Neural progenitor cell (in vitro differentiated cells): ENCODE measurements around the gene C2orf76. TPM values are rescaled to one million over a fixed set of nuclear protein-coding genes. Genes with fewer than 3 reads are reported as not detected.

ENCODE experiments used
- DNase-seq: peaks from one replicate; pipeline ENCODE4 v3.0.0-alpha.2; 2016; ENCODE audit warnings: low spot score
- H2AFZ ChIP-seq: fragments of 200-600 bp; sonication (generic); replicated peaks from 2 replicates; pipeline ENCODE4 v1.6.1; 2016; ENCODE audit warnings: antibody characterized with exemption
- H3F3A ChIP-seq: fragments of 200-600 bp; sonication (generic); 2 replicates; pipeline ENCODE4 v1.6.1; 2016; ENCODE audit warnings: antibody characterized with exemption, low read depth
- H3K27ac ChIP-seq: fragments of 200-600 bp; sonication (generic); 2 replicates; pipeline ENCODE4 v1.5.1; 2016; ENCODE audit warnings: mild to moderate bottlenecking
- H3K27me3 ChIP-seq: fragments of 200-600 bp; sonication (generic); 2 replicates; pipeline ENCODE4 v1.6.1; 2016; ENCODE audit warnings: mild to moderate bottlenecking, moderate library complexity
- H3K36me3 ChIP-seq: fragments of 200-600 bp; sonication (generic); 2 replicates; pipeline ENCODE4 v1.5.1; 2016
- H3K4me1 ChIP-seq: fragments of 200-600 bp; sonication (generic); 2 replicates; pipeline ENCODE4 v1.6.1; 2016; ENCODE audit warnings: mixed run types
- H3K4me2 ChIP-seq: fragments of 200-600 bp; sonication (generic); 2 replicates; pipeline ENCODE4 v1.6.1; 2016
- H3K4me3 ChIP-seq: fragments of 200-600 bp; sonication (generic); 2 replicates; pipeline ENCODE4 v1.5.1; 2016
- H3K79me2 ChIP-seq: fragments of 200-600 bp; sonication (generic); 2 replicates; pipeline ENCODE4 v1.6.1; 2016; ENCODE audit warnings: low read depth
- H3K9ac ChIP-seq: fragments of 200-600 bp; sonication (generic); 2 replicates; pipeline ENCODE4 v1.6.1; 2016
- H3K9me3 ChIP-seq: fragments of 200-600 bp; sonication (generic); 2 replicates; pipeline ENCODE4 v1.5.1; 2016; ENCODE audit warnings: low read depth
- H4K20me1 ChIP-seq: fragments of 200-600 bp; sonication (generic); 2 replicates; pipeline ENCODE4 v1.6.1; 2016; ENCODE audit warnings: low read depth
- H3K27ac Mint-ChIP-seq: 3 replicates; pipeline ENCODE4 v1.8.0; 2021; ENCODE audit warnings: mixed read lengths
- H3K27me3 Mint-ChIP-seq: 2 replicates; pipeline ENCODE4 v1.8.0; 2022; ENCODE audit warnings: low read depth, mild to moderate bottlenecking, inconsistent platforms, moderate library complexity, mixed read lengths; ENCODE audit not compliant: insufficient read depth
- H3K36me3 Mint-ChIP-seq: 3 replicates; pipeline ENCODE4 v1.8.0; 2021; ENCODE audit warnings: mixed read lengths
- H3K4me1 Mint-ChIP-seq: 3 replicates; pipeline ENCODE4 v1.8.0; 2021; ENCODE audit warnings: mixed read lengths
- H3K4me3 Mint-ChIP-seq: 3 replicates; pipeline ENCODE4 v1.8.0; 2021; ENCODE audit warnings: mild to moderate bottlenecking, moderate library complexity, mixed read lengths
- H3K9me3 Mint-ChIP-seq: 3 replicates; pipeline ENCODE4 v1.8.0; 2020; ENCODE audit warnings: mixed read lengths
- EZH2 ChIP-seq: fragments of 200-600 bp; sonication (generic); IDR thresholded peaks from 2 replicates; pipeline ENCODE4 v1.6.1; 2017; ENCODE audit warnings: antibody characterized with exemption, mild to moderate bottlenecking, moderate library complexity
- EZH2phosphoT487 ChIP-seq: fragments of 200-600 bp; sonication (generic); IDR thresholded peaks from 2 replicates; pipeline ENCODE4 v1.6.1; 2017; ENCODE audit warnings: antibody characterized with exemption
- total RNA-seq: library from RNA; depleted of rRNA; stranded (reverse); fragments of >200 nt; gene quantifications from 2 replicates; pipeline ENCODE4 v1.2.3, GENCODE V29; 2015; ENCODE audit warnings: low replicate concordance
- TF ChIP-seq, protein P1 (sequence below): fragments of 200-600 bp; sonication (generic); IDR thresholded peaks from 2 replicates; pipeline ENCODE4 v1.5.1; 2017; ENCODE audit warnings: antibody characterized with exemption, mild to moderate bottlenecking

The C2orf76 gene
- total RNA-seq, 1 donor from 2014 or later, result 16.8 TPM

DNA sequence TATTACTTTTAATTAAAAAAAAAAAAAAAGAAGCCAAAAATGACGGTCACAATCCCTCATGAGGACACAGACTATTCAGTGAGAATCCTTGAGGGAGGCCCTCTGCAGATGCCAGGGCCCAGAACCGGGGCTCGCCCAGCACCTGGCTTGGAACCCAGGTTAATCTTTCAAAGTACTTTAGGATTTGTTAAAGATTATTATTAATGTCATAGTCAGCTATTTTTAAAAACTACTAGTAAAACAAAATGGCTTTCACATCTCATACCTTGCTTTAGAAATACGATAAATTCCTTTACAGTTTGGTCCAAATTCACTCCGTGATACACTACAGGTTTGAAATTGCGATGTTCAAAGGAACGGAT lies 27.1 kb downstream of the C2orf76 start:
- Mint-ChIP-seq H3K4me3 (no peak overlapping the region), H3K36me3 (peaks cover 2% of the 10 kb centered on the region), H3K27me3 (no peaks in the 10 kb centered on the region), H3K27ac (no peak overlapping the region), H3K4me1 (no peaks in the 10 kb centered on the region), H3K9me3 (no peaks in the 10 kb centered on the region)
- no peak for DNase-seq
- Histone ChIP-seq H3K4me3 (no peak overlapping the region), H3K36me3 (no peaks in the 10 kb centered on the region), H2AFZ (no peak overlapping the region), H3K4me2 (no peak overlapping the region), H3K9me3 (no peaks in the 10 kb centered on the region), H3K4me1 (peaks cover 8% of the 10 kb centered on the region), H3K79me2 (no peaks in the 10 kb centered on the region), H3K27ac (no peak overlapping the region), H3K27me3 (no peaks in the 10 kb centered on the region), H3F3A (no peaks in the 10 kb centered on the region), H3K9ac (no peak overlapping the region), H4K20me1 (no peaks in the 10 kb centered on the region)
- TF ChIP-seq EZH2phosphoT487, result no peak
- TF ChIP-seq, protein P1, sequence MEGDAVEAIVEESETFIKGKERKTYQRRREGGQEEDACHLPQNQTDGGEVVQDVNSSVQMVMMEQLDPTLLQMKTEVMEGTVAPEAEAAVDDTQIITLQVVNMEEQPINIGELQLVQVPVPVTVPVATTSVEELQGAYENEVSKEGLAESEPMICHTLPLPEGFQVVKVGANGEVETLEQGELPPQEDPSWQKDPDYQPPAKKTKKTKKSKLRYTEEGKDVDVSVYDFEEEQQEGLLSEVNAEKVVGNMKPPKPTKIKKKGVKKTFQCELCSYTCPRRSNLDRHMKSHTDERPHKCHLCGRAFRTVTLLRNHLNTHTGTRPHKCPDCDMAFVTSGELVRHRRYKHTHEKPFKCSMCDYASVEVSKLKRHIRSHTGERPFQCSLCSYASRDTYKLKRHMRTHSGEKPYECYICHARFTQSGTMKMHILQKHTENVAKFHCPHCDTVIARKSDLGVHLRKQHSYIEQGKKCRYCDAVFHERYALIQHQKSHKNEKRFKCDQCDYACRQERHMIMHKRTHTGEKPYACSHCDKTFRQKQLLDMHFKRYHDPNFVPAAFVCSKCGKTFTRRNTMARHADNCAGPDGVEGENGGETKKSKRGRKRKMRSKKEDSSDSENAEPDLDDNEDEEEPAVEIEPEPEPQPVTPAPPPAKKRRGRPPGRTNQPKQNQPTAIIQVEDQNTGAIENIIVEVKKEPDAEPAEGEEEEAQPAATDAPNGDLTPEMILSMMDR, result no peak
- TF ChIP-seq EZH2, result no peak

DNA sequence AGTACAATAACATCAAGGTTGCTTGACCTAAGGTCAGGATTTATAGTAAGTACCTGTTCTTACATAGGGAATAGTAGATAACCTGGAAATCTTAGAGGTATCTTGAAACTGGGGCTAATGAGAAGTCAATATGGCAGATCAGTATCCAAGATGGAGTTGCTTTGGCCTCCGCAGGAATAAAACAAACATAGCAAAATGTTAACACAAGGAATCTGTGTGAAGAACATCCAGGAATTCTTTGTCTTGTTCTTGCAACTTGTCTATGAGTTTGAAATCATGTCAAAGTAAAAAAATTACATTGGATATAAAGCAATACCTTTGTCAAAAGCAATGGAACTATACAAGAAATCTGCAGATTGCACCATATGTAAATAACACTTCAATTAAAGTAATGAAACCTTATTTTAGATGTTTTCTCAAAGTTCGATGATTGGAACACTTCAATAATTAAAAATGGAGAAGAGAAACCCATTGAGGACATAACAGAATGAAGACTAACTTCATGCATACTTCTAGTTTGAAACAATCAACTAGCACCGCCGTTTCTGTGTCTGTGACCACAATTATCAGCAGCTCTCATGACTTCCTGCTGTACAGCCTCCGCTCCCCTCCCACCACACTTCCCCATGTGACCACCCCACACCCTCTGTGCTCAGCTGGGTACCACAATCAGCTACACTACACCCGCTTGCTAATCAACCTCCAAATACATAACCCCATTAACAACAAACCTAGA lies 27.6 kb downstream of the C2orf76 start:
- H3K9ac ChIP-seq, result no peak overlapping the region
- H3K9me3 Mint-ChIP-seq, result no peaks in the 10 kb centered on the region
- no peaks in the 10 kb centered on the region for H3K27me3 ChIP-seq
- H3K4me2 ChIP-seq, result no peak overlapping the region
- no peak overlapping the region for H3K4me3 Mint-ChIP-seq
- H3K79me2 ChIP-seq, result no peaks in the 10 kb centered on the region
- no peak overlapping the region for H3K4me3 ChIP-seq
- peaks cover 2% of the 10 kb centered on the region for H3K36me3 Mint-ChIP-seq
- H2AFZ ChIP-seq, result no peak overlapping the region
- no peak overlapping the region for H3K27ac Mint-ChIP-seq
- no peaks in the 10 kb centered on the region for H3K9me3 ChIP-seq
- H3K4me1 ChIP-seq, result peaks cover 8% of the 10 kb centered on the region
- H3K36me3 ChIP-seq, result no peaks in the 10 kb centered on the region
- no peaks in the 10 kb centered on the region for H3K27me3 Mint-ChIP-seq
- TF ChIP-seq EZH2 (no peak), EZH2phosphoT487 (no peak)
- TF ChIP-seq, protein P1, result no peak
- DNase-seq, result no peak
- H4K20me1 ChIP-seq, result no peaks in the 10 kb centered on the region
- no peak overlapping the region for H3K27ac ChIP-seq
- no peaks in the 10 kb centered on the region for H3F3A ChIP-seq
- no peaks in the 10 kb centered on the region for H3K4me1 Mint-ChIP-seq

DNA sequence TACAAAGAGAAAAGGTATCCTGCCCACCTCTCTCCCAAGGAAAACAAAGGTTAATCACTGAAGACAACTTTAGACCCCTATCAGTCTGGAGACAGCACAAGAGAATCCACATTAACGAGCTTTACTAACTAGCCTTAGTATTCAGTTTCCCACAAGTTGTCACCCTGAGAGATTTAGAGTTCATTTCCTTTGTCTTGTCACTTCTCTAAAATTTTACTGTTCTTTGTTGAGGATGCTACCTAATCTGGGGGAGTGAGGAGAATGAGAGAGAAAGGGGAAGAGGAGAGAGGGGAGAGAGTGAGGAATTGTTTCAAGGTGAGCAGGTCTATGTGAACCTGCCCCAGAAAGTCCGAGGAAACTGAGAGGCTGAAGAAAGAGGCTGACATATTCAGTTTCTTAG lies 28.4 kb downstream of the C2orf76 start:
- H3K27ac Mint-ChIP-seq, result no peak overlapping the region

More for the DNA sequence above, 28.4 kb downstream of the C2orf76 start:
- no peak overlapping the region for H3K9ac ChIP-seq
- no peak for TF ChIP-seq EZH2
- TF ChIP-seq EZH2phosphoT487, result no peak
- TF ChIP-seq, protein P1, result no peak
- Mint-ChIP-seq H3K4me3 (no peak overlapping the region), H3K27me3 (no peaks in the 10 kb centered on the region), H3K36me3 (peaks cover 2% of the 10 kb centered on the region), H3K9me3 (no peaks in the 10 kb centered on the region), H3K4me1 (no peaks in the 10 kb centered on the region)
- DNase-seq, result no peak
- H3K4me1 ChIP-seq, result peaks cover 8% of the 10 kb centered on the region
- no peaks in the 10 kb centered on the region for H4K20me1 ChIP-seq
- no peak overlapping the region for H3K4me3 ChIP-seq
- no peaks in the 10 kb centered on the region for H3K79me2 ChIP-seq
- no peak overlapping the region for H3K27ac ChIP-seq
- no peaks in the 10 kb centered on the region for H3K27me3 ChIP-seq
- no peak overlapping the region for H3K4me2 ChIP-seq
- H3K9me3 ChIP-seq, result no peaks in the 10 kb centered on the region
- no peaks in the 10 kb centered on the region for H3K36me3 ChIP-seq
- no peak overlapping the region for H2AFZ ChIP-seq
- no peaks in the 10 kb centered on the region for H3F3A ChIP-seq
